ENCODE results near the gene RNF39.
"Not testable (repeated sequence)": the region's sequence is repeated elsewhere in the genome, so short reads cannot be mapped to it uniquely, and the experiment has no call there.

The RNF39 gene

GRCh38 chr6:30041221-30041620 is 34.3 kb downstream of the RNF39 start:
- no peak overlapping the region for H3K27ac ChIP-seq
- no peak for TF ChIP-seq CTCF (IDR thresholded peaks at IDR 0.05)
- H3K4me3 ChIP-seq: no peak overlapping the region
- DNase-seq (ENCODE audit: low spot score): no peak

- TF ChIP-seq CTCF (IDR thresholded peaks at IDR 0.05): no peak
- H3K4me3 ChIP-seq: no peak overlapping the region
- no peak overlapping the region for H3K27ac ChIP-seq
- DNase-seq (ENCODE audit: low spot score): no peak
These were observed 38.3 kb downstream of the RNF39 start for GRCh38 chr6:30037182-30037788.

GRCh38 chr6:30035784-30036183 is 39.8 kb downstream of the RNF39 start:
- Histone ChIP-seq H3K4me3 (no peak overlapping the region), H3K27ac (no peak overlapping the region)
- DNase-seq (ENCODE audit: low spot score): no peak
- TF ChIP-seq CTCF (IDR thresholded peaks at IDR 0.05): no peak

- DNase-seq (ENCODE audit: low spot score); H3K27ac ChIP-seq; H3K4me3 ChIP-seq: not testable (repeated sequence)
These were observed 42.1 kb downstream of the RNF39 start for GRCh38 chr6:30033440-30033839.

GRCh38 chr6:30031381-30031780 is 44.2 kb downstream of the RNF39 start:
- Histone ChIP-seq H3K4me3 (no peak overlapping the region), H3K27ac (no peak overlapping the region)
- TF ChIP-seq CTCF (IDR thresholded peaks at IDR 0.05): no peak
- no peak for DNase-seq (ENCODE audit: low spot score)

GRCh38 chr6:30029588-30029987 is 46.0 kb downstream of the RNF39 start:
- Histone ChIP-seq H3K27ac (no peak overlapping the region), H3K4me3 (no peak overlapping the region)
- no peak for DNase-seq (ENCODE audit: low spot score)
- no peak for TF ChIP-seq CTCF (IDR thresholded peaks at IDR 0.05)

- TF ChIP-seq CTCF (IDR thresholded peaks at IDR 0.05): no peak
- no peak for DNase-seq (ENCODE audit: low spot score)
- Histone ChIP-seq H3K27ac (no peak overlapping the region), H3K4me3 (no peak overlapping the region)
These were observed 50.4 kb downstream of the RNF39 start for GRCh38 chr6:30025186-30025585.

GRCh38 chr6:30022712-30023111 is 52.9 kb downstream of the RNF39 start:
- not testable (repeated sequence) for H3K27ac ChIP-seq; H3K4me3 ChIP-seq; DNase-seq (ENCODE audit: low spot score)

All from coronary artery (tissue), 2 donors.